Astrocyte of the spinal cord (primary cell): ENCODE data around the gene LDLRAD3.

Experiments
- DNase-seq: peaks from one replicate; pipeline ENCODE4 v3.0.0; 2011; ENCODE audit warnings: low read depth, low spot score
- H3K4me3 ChIP-seq: 2 replicates; pipeline ENCODE4 v1.5.1; 2011; ENCODE audit warnings: low read depth, mild to moderate bottlenecking, low read length, moderate library complexity
- in situ Hi-C: cut with HindIII; loops from 2 replicates; pipeline ENCODE4 v1.10.0; 2017; ENCODE audit warnings: low sequenced_read_pairs
- TF ChIP-seq, protein P1 (sequence below): IDR thresholded peaks from 2 replicates; pipeline ENCODE4 v1.5.1; 2012; ENCODE audit warnings: low read depth, mild to moderate bottlenecking, low read length, inconsistent platforms

LDLRAD3 gene

DNA sequence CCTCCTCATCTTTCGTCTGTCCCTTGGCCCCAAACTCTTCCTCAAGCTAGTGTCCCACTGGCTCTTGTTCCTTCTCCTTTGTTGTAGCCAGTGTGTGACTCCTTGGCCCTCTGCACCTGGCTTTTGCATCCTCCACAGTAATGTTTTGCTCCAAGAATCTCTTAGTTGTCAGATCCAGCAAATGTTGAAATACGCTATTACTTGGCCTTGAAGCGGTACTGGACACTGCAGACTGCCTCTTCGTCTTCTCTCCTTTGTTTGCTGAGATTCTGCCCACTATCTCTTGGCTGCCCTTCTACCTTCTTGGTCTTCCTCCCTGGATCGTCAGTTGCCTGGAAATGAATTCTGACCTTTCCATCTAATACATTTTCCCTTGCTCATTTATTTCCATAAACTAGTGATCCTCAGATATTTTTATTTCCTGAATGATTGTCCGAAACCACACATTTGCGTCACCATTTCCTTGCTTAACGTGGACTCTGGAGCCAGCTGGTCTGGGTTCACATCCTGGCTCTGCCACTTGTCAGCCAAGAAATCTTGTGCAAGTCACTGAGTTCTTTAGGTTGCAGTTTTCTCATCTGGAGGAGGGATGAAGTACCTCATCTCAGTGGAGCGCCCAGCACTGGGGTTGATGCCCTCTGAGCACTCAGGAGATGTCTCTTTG is 113.6 kb downstream of the LDLRAD3 start:
- in situ Hi-C loops, result no loop called here
- TF ChIP-seq, protein P1, sequence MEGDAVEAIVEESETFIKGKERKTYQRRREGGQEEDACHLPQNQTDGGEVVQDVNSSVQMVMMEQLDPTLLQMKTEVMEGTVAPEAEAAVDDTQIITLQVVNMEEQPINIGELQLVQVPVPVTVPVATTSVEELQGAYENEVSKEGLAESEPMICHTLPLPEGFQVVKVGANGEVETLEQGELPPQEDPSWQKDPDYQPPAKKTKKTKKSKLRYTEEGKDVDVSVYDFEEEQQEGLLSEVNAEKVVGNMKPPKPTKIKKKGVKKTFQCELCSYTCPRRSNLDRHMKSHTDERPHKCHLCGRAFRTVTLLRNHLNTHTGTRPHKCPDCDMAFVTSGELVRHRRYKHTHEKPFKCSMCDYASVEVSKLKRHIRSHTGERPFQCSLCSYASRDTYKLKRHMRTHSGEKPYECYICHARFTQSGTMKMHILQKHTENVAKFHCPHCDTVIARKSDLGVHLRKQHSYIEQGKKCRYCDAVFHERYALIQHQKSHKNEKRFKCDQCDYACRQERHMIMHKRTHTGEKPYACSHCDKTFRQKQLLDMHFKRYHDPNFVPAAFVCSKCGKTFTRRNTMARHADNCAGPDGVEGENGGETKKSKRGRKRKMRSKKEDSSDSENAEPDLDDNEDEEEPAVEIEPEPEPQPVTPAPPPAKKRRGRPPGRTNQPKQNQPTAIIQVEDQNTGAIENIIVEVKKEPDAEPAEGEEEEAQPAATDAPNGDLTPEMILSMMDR, result no peak
- DNase-seq, result peak; percentile 34
- H3K4me3 ChIP-seq, result no peak overlapping the region

- no peak for DNase-seq
- in situ Hi-C loops, result no loop called here
- TF ChIP-seq, protein P1, result no peak
These were observed 115.8 kb downstream of the LDLRAD3 start for GRCh38 chr11:36059660-36060059.

DNA sequence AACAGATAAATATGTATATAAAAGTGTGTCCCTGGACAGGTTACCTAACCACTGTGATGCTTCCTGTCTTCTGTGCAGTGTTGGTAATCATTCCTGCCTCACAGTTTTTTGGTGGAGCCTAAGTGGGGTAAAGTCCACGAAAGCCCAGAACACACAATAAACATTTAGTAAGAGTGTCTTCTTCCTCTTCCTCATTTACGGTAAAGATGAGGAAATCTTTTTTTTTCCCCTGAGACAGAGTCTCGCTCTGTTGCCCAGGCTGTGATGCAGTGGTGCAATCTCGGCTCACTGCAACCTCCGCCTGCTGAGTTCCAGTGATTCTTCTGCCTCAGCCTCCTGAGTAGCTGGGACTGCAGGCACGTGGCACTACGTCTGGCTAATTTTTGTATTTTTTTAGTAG is 117.1 kb downstream of the LDLRAD3 start:
- H3K4me3 ChIP-seq, result no peak overlapping the region
- DNase-seq, result no peak
- in situ Hi-C loops, result no loop called here
- TF ChIP-seq, protein P1, result no peak

More at GRCh38 chr11:36059660-36060059, 115.8 kb downstream of the LDLRAD3 start:
- no peak overlapping the region for H3K4me3 ChIP-seq

DNA sequence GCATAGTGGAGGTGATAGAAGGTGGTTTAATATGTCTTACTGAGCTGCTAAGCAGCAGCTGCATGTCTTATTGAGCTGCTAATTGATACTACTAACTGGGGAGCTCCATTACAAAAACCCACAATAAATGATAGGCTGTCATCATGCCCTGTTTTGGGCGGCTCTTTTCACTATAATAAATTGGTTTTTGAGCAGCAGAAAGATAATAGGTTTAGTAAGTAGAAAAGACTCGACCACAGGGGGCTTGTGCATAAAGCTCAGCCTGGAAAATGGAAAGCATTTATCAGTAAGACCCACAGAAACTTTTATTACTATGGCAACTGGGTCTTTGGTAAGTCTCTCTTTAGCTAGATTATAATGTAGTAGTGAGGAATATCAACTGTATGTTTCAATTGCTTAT is 117.6 kb downstream of the LDLRAD3 start:
- no peak overlapping the region for H3K4me3 ChIP-seq
- TF ChIP-seq, protein P1, result no peak
- in situ Hi-C loops, result no loop called here
- DNase-seq, result no peak

DNA sequence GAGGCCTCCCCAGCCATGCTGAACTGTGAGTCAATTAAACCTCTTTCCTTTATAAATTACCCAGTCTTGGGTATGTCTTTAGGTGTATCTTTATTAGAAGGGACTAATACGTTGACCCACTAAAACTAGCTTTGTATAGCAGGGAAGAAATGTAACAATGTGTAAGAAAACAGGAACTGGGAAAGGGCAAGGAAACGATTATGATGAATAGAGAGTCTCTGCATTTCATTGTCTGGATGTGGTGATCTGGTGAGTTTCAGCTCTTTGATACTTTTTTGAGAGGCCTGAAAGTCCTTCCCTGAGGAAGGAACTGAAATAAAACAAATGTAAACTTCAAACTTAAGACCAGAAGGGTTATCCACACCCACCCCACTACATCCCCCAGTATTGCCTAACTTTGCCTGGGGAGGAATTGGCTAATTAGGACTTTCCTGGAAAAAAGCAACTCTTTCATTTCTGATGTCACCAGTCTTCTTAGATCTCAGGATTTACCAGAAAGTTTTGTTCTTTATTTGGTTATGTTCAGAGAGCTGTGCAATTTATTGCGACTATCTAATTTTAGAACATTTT is 119.0 kb downstream of the LDLRAD3 start:
- in situ Hi-C loops, result no loop called here
- no peak overlapping the region for H3K4me3 ChIP-seq
- TF ChIP-seq, protein P1, result no peak
- no peak for DNase-seq

- TF ChIP-seq, protein P1, result no peak
- in situ Hi-C loops, result no loop called here
These were observed 121.6 kb downstream of the LDLRAD3 start for GRCh38 chr11:36065436-36065835.

More at GRCh38 chr11:36065436-36065835, 121.6 kb downstream of the LDLRAD3 start:
- no peak for DNase-seq
- no peak overlapping the region for H3K4me3 ChIP-seq
